Keratinocyte (primary cell): ENCODE data around the gene GLIPR1.

Source experiments
- CTCF ChIP-seq, 3 experiments: IDR thresholded peaks in 1 of 3; conservative IDR thresholded peaks in 1 of 3; optimal IDR thresholded peaks in 1 of 3; 2 replicates in 2 of 3; 3 replicates in 1 of 3; pipeline versions ENCODE3 to v1.5.1; 2011; ENCODE audit warnings: low read length in 3 of 3, mild to moderate bottlenecking in 3 of 3, moderate library complexity in 2 of 3, control low read depth in 1 of 3, inconsistent platforms in 1 of 3; ENCODE audit not compliant: insufficient read depth in 2 of 3; ENCODE audit errors: extremely low read depth in 1 of 3
- EZH2 ChIP-seq: IDR thresholded peaks from one replicate; pipeline ENCODE4 v1.6.1; 2012; ENCODE audit warnings: inconsistent platforms, mild to moderate bottlenecking, low read length, moderate library complexity

GRCh38 chr12:75509621-75510020, 29.1 kb downstream of the GLIPR1 start:
- TF ChIP-seq CTCF (optimal IDR thresholded peaks at IDR 0.05 in 1 of 3, IDR thresholded peaks at IDR 0.05 in 1 of 3, conservative IDR thresholded peaks at IDR 0.05 in 1 of 3; ENCODE audit: extremely low read depth in 1 of 3, insufficient read depth in 2 of 3, low read length in 3 of 3), result no peak
- no peak for TF ChIP-seq EZH2
